OCI-LY7 (cell line): ENCODE measurements around the gene NAA10.

Experiments
- EZH2phosphoT487 ChIP-seq: fragments of 200-600 bp; sonication (generic); IDR thresholded peaks from 2 replicates; pipeline ENCODE4 v1.6.1; 2018; ENCODE audit warnings: low read depth, borderline replicate concordance, mild to moderate bottlenecking, mixed run types, antibody characterized with exemption, low read length, moderate library complexity, mixed read lengths
- TF ChIP-seq, protein P1 (sequence below): fragments of 200-600 bp; sonication (generic); conservative IDR thresholded peaks from 2 replicates; pipeline ENCODE4 v1.5.1; 2014; ENCODE audit warnings: mild to moderate bottlenecking, antibody characterized with exemption, low read length, moderate library complexity, mixed read lengths

DNA sequence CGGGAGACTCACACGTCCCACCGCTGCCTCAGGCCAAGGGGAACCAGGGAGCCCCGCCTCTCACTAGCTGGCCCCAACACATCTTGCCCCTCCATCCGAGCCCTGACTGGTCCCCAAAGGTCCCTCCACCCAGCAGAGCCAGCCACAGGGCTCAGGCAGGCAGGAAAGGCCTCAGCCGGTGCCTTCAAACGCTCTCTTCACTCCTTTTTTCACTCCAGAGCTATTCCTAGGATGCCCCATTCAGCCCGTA is 7.2 kb downstream of the NAA10 start:
- TF ChIP-seq, protein P1, sequence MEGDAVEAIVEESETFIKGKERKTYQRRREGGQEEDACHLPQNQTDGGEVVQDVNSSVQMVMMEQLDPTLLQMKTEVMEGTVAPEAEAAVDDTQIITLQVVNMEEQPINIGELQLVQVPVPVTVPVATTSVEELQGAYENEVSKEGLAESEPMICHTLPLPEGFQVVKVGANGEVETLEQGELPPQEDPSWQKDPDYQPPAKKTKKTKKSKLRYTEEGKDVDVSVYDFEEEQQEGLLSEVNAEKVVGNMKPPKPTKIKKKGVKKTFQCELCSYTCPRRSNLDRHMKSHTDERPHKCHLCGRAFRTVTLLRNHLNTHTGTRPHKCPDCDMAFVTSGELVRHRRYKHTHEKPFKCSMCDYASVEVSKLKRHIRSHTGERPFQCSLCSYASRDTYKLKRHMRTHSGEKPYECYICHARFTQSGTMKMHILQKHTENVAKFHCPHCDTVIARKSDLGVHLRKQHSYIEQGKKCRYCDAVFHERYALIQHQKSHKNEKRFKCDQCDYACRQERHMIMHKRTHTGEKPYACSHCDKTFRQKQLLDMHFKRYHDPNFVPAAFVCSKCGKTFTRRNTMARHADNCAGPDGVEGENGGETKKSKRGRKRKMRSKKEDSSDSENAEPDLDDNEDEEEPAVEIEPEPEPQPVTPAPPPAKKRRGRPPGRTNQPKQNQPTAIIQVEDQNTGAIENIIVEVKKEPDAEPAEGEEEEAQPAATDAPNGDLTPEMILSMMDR = no peak
- TF ChIP-seq EZH2phosphoT487 = no peak
